Caco-2 (cell line): ENCODE measurements around the gene MYH9. TPM values are rescaled to one million over a fixed set of nuclear protein-coding genes. Genes with fewer than 3 reads are reported as not detected.

Experiments used
- BruUV-seq: library from RNA; stranded (reverse); fragments of 400-500 nt; replicated peaks from 2 replicates; lab custom pipeline; 2021; lab: Mats Ljungman, UMichigan
- CTCF ChIA-PET: fragments of 300-600 bp; sonication (Branson Sonifier 250); formaldehyde crosslinking; loops from one replicate; lab custom pipeline; 2022; ENCODE audit warnings: antibody characterized with exemption; lab: Charles Lee
- POLR2A ChIA-PET: fragments of 300-600 bp; sonication (Branson Sonifier 250); formaldehyde crosslinking; loops from one replicate; lab custom pipeline; 2022; ENCODE audit warnings: antibody characterized with exemption; lab: Charles Lee
- DNase-seq, 2 experiments: peaks; one replicate each; pipeline versions ENCODE4 v3.0.0 to v3.0.0-alpha.2; 2020 to 2022
- H3K27me3 ChIP-seq: replicated peaks from 2 replicates; pipeline ENCODE4 v1.6.0; 2011; ENCODE audit warnings: low read length; ENCODE audit not compliant: control insufficient read depth, insufficient read depth
- H3K36me3 ChIP-seq: 2 replicates; pipeline ENCODE4 v1.5.1; 2011; ENCODE audit warnings: low read length; ENCODE audit not compliant: control insufficient read depth, insufficient read depth
- H3K4me1 ChIP-seq: fragments of 250-450 bp; sonication (Bioruptor Pico); 2 replicates; pipeline ENCODE4 v1.5.1; 2020; ENCODE audit warnings: mild to moderate bottlenecking
- H3K4me3 ChIP-seq: 2 replicates; pipeline ENCODE4 v1.5.1; 2011; ENCODE audit warnings: low read depth, mild to moderate bottlenecking, control low read depth, low read length
- H3K9me3 ChIP-seq: fragments of 250-450 bp; sonication (Bioruptor Pico); 2 replicates; pipeline ENCODE4 v1.5.1; 2020; ENCODE audit warnings: mild to moderate bottlenecking, moderate library complexity
- H3K27ac Mint-ChIP-seq: one replicate; pipeline ENCODE4 v1.8.0; 2022; ENCODE audit warnings: mixed read lengths; ENCODE audit not compliant: unreplicated experiment
- H3K27me3 Mint-ChIP-seq: one replicate; pipeline ENCODE4 v1.8.0; 2022; ENCODE audit warnings: mixed read lengths; ENCODE audit not compliant: insufficient read depth, unreplicated experiment
- H3K36me3 Mint-ChIP-seq: one replicate; pipeline ENCODE4 v1.8.0; 2022; ENCODE audit warnings: mild to moderate bottlenecking, mixed read lengths; ENCODE audit not compliant: insufficient read depth, unreplicated experiment
- H3K4me1 Mint-ChIP-seq: one replicate; pipeline ENCODE4 v1.8.0; 2022; ENCODE audit warnings: low read depth, mixed read lengths; ENCODE audit not compliant: unreplicated experiment
- H3K4me3 Mint-ChIP-seq: one replicate; pipeline ENCODE4 v1.8.0; 2022; ENCODE audit warnings: mild to moderate bottlenecking, moderate library complexity, mixed read lengths; ENCODE audit not compliant: unreplicated experiment
- H3K9me3 Mint-ChIP-seq: one replicate; pipeline ENCODE4 v1.8.0; 2022; ENCODE audit warnings: mixed read lengths; ENCODE audit not compliant: unreplicated experiment
- CTCF ChIP-seq, 2 experiments: fragments of 200-600 bp in 1 of 2; IDR thresholded peaks; 1 replicate in 1 of 2; 2 replicates in 1 of 2; pipeline versions ENCODE4 v1.5.1 to v1.8.0; 2011 to 2022; ENCODE audit warnings: antibody characterized with exemption in 1 of 2, control low read depth in 1 of 2, inconsistent platforms in 1 of 2, low read depth in 1 of 2, low read length in 1 of 2, mild to moderate bottlenecking in 1 of 2, moderate library complexity in 1 of 2; ENCODE audit not compliant: insufficient read depth in 1 of 2, severe bottlenecking in 1 of 2, unreplicated experiment in 1 of 2
- intact Hi-C: fragments of 100-400 bp; cut with micrococcal nuclease; formaldehyde crosslinking; loops from one replicate; pipeline ENCODE4 v1.10.0; 2022; ENCODE audit not compliant: unreplicated experiment
- total RNA-seq: library from RNA; stranded (reverse); gene quantifications from 2 replicates; pipeline ENCODE4 v1.2.3, GENCODE V29; 2022

MYH9 gene
- total RNA-seq, 1 experiment from 2014 or later = 513 TPM

DNA sequence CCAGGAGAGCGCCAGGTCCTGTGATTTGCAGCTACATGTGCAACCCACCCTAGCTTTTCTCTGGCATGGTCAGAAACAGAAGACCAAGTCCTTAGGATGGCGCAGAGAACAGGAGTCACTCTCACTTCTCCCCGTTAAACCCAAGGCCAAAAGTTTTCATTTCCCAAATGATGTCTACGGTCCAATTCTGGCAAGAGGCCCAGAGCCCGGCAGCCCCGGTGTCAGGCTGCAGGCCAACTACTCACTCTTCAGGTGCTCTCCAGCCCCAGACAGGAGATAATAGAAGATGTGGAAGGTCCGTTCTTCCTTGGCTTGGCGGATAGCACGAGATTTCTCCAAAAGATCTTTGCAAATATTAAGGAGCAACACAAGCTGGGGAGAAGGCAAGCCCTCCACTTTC is 67.2 kb downstream of the MYH9 start:
- no peak overlapping the region for H3K4me3 ChIP-seq
- Mint-ChIP-seq H3K27me3 (no peaks in the 10 kb centered on the region), H3K9me3 (no peaks in the 10 kb centered on the region), H3K27ac (peak overlapping the region; percentile 42), H3K4me3 (no peak overlapping the region), H3K4me1 (no peaks in the 10 kb centered on the region), H3K36me3 (peaks cover 99% of the 10 kb centered on the region)
- no peak for TF ChIP-seq CTCF (IDR thresholded peaks at IDR 0.05; ENCODE audit: insufficient read depth in 1 of 2, low read depth in 1 of 2, low read length in 1 of 2, severe bottlenecking in 1 of 2, unreplicated experiment in 1 of 2)
- no peak for DNase-seq
- ChIA-PET CTCF (interaction anchor here (1.1 kb wide), 1 partner anchor 58 kb away, joined by 3 read pairs; no protein-coding TSS in a partner anchor), POLR2A (no interaction called here)
- H3K36me3 ChIP-seq = peaks cover 12% of the 10 kb centered on the region
- intact Hi-C loops = no loop called here
- BruUV-seq = no TSS peak
- H3K27me3 ChIP-seq = no peaks in the 10 kb centered on the region
- H3K9me3 ChIP-seq = no peaks in the 10 kb centered on the region
- H3K4me1 ChIP-seq = no peaks in the 10 kb centered on the region

DNA sequence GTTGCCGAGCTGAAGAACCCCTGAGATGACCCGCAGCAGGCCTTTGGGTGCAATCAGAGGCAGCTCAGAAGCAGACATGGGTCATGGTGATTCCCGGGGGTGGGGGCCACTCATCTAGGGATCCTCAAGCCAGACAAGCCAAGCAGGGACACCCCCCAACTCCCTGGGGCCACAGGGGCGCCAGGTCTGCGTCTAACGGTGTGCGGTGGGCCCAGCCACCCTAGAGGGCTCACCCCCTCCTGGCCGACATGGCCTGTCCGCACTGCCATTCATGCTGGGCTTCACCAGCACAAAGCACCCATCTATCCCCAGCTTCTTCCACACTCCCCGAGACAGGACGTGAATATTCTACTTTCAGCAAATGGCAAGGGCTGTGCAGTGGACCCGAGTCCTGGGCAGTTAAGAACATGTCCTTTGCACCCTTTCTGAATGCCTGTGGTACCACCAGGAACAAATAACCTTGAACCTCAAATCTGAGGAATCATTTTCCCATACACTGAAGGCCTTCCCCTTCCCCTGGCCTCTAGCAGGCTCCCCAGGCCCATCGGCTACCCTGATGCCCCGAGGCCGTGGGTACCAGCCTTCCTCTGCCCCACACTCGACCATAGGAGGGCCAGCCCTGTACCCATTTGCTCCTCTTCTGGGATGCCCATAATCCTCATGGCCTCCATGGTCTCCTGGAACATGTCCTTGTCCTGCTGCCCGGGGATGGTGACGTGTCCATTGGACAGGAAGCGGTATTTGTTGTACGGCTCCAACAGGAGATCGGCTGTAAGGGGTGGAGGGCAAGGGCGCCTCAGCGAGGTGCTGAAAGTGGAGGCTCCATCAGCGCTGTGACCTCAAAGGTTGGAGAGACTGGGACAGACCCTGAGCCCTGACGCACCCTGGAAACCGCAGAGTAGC is 67.9 kb downstream of the MYH9 start:
- no peaks in the 10 kb centered on the region for H3K4me1 Mint-ChIP-seq
- H3K27ac Mint-ChIP-seq = peak overlapping the region; percentile 42
- no peak overlapping the region for H3K4me3 Mint-ChIP-seq
- POLR2A ChIA-PET = no interaction called here
- peaks cover 99% of the 10 kb centered on the region for H3K36me3 Mint-ChIP-seq
- H3K27me3 ChIP-seq = no peaks in the 10 kb centered on the region
- no peak overlapping the region for H3K4me3 ChIP-seq
- H3K9me3 ChIP-seq = no peaks in the 10 kb centered on the region
- H3K4me1 ChIP-seq = no peaks in the 10 kb centered on the region
- CTCF ChIA-PET = no interaction called here
- H3K27me3 Mint-ChIP-seq = no peaks in the 10 kb centered on the region
- peaks cover 10% of the 10 kb centered on the region for H3K36me3 ChIP-seq
- intact Hi-C loops = no loop called here
- no TSS peak for BruUV-seq
- TF ChIP-seq CTCF (IDR thresholded peaks at IDR 0.05; ENCODE audit: insufficient read depth in 1 of 2, low read depth in 1 of 2, low read length in 1 of 2, severe bottlenecking in 1 of 2, unreplicated experiment in 1 of 2) = no peak
- H3K9me3 Mint-ChIP-seq = no peaks in the 10 kb centered on the region
- DNase-seq = no peak

GRCh38 chr22:36318442-36318841 is 69.3 kb downstream of the MYH9 start:
- TF ChIP-seq CTCF (IDR thresholded peaks at IDR 0.05; ENCODE audit: insufficient read depth in 1 of 2, low read depth in 1 of 2, low read length in 1 of 2, severe bottlenecking in 1 of 2, unreplicated experiment in 1 of 2) = no peak
- peaks cover 12% of the 10 kb centered on the region for H3K36me3 ChIP-seq
- H3K4me3 ChIP-seq = no peak overlapping the region
- H3K27me3 Mint-ChIP-seq = no peaks in the 10 kb centered on the region
- no peaks in the 10 kb centered on the region for H3K4me1 Mint-ChIP-seq
- intact Hi-C loops = no loop called here
- no peaks in the 10 kb centered on the region for H3K9me3 Mint-ChIP-seq
- H3K27me3 ChIP-seq = no peaks in the 10 kb centered on the region
- CTCF ChIA-PET = no interaction called here
- POLR2A ChIA-PET = no interaction called here
- BruUV-seq = no TSS peak
- no peaks in the 10 kb centered on the region for H3K4me1 ChIP-seq
- H3K4me3 Mint-ChIP-seq = no peak overlapping the region
- no peak for DNase-seq
- no peaks in the 10 kb centered on the region for H3K9me3 ChIP-seq
- H3K27ac Mint-ChIP-seq = no peak overlapping the region
- peaks cover 100% of the 10 kb centered on the region for H3K36me3 Mint-ChIP-seq
